H1 (cell line): ENCODE measurements around the gene GRIN2C. TPM values are rescaled to one million over a fixed set of nuclear protein-coding genes. Genes with fewer than 3 reads are reported as not detected.

ENCODE experiments used
- CTCF ChIA-PET: fragments of 300-600 bp; sonication (Branson Sonifier 250); formaldehyde crosslinking; loops from one replicate; lab custom pipeline; 2021; ENCODE audit not compliant: partially characterized antibody; lab: Charles Lee
- POLR2A ChIA-PET: fragments of 300-600 bp; sonication (Branson Sonifier 250); formaldehyde crosslinking; loops from one replicate; lab custom pipeline; 2021; ENCODE audit warnings: inconsistent platforms; ENCODE audit not compliant: partially characterized antibody; lab: Charles Lee
- DNase-seq, 2 experiments: peaks; one replicate each; pipeline versions ENCODE4 v3.0.0 to v3.0.0-alpha.2; 2010 to 2022; ENCODE audit warnings: low spot score in 2 of 2, low read depth in 1 of 2, mixed read lengths in 1 of 2
- FAIRE-seq: peaks from 2 replicates; lab custom pipeline; 2011; peaks lifted over from hg19 to GRCh38; lab: Jason Lieb, UNC
- H2AFZ ChIP-seq: 2 replicates; pipeline ENCODE4 v1.8.1; 2012; ENCODE audit warnings: low read length, inconsistent platforms
- H2AK5ac ChIP-seq: 2 replicates; pipeline ENCODE4 v1.6.1; 2013; ENCODE audit warnings: low read depth, low read length
- H2BK120ac ChIP-seq: replicated peaks from 2 replicates; pipeline ENCODE3; 2013; ENCODE audit warnings: low read depth, low read length, inconsistent platforms
- H2BK12ac ChIP-seq: 2 replicates; pipeline ENCODE4 v1.6.1; 2013; ENCODE audit warnings: low read depth, low read length
- H2BK15ac ChIP-seq: 2 replicates; pipeline ENCODE4 v1.6.1; 2013; ENCODE audit warnings: low read length
- H2BK20ac ChIP-seq: 2 replicates; pipeline ENCODE4 v1.6.1; 2013; ENCODE audit warnings: low read length
- H2BK5ac ChIP-seq: 2 replicates; pipeline ENCODE4 v1.6.1; 2013; ENCODE audit warnings: low read depth, low read length
- H3K14ac ChIP-seq: 2 replicates; pipeline ENCODE4 v1.6.1; 2013; ENCODE audit warnings: inconsistent platforms; ENCODE audit not compliant: insufficient read length
- H3K18ac ChIP-seq: 2 replicates; pipeline ENCODE4 v1.6.1; 2013; ENCODE audit warnings: low read length; ENCODE audit errors: extremely low read depth
- H3K23ac ChIP-seq: 2 replicates; pipeline ENCODE4 v1.6.1; 2013; ENCODE audit warnings: inconsistent platforms; ENCODE audit not compliant: insufficient read length
- H3K23me2 ChIP-seq: 2 replicates; pipeline ENCODE4 v1.6.1; 2013; ENCODE audit warnings: low read depth, low read length
- H3K27ac ChIP-seq: 2 replicates; pipeline ENCODE4 v1.6.1; 2011; ENCODE audit warnings: low read depth, low read length, inconsistent platforms
- H3K27me3 ChIP-seq, 4 experiments: replicated peaks in 1 of 4; 1 replicate in 1 of 4; 2 replicates in 3 of 4; pipeline versions ENCODE4 v1.6.1 to v1.8.1; 2011 to 2013; ENCODE audit warnings: low read length in 3 of 4, mild to moderate bottlenecking in 3 of 4, inconsistent platforms in 2 of 4, mixed read lengths in 2 of 4, moderate library complexity in 1 of 4; ENCODE audit not compliant: control insufficient read depth in 3 of 4, insufficient read depth in 3 of 4; ENCODE audit errors: extremely low read depth in 1 of 4
- H3K36me3 ChIP-seq, 4 experiments: 2 replicates each; pipeline versions ENCODE4 v1.6.1 to v1.8.1; 2011 to 2013; ENCODE audit warnings: mild to moderate bottlenecking in 4 of 4, low read length in 3 of 4, moderate library complexity in 2 of 4, control low read depth in 1 of 4, inconsistent platforms in 1 of 4; ENCODE audit not compliant: insufficient read depth in 4 of 4, control insufficient read depth in 2 of 4
- H3K4ac ChIP-seq: replicated peaks from 2 replicates; pipeline ENCODE3; 2013; ENCODE audit warnings: low read length, low read depth, mixed read lengths, inconsistent platforms; ENCODE audit not compliant: insufficient read length
- H3K4me1 ChIP-seq, 4 experiments: replicated peaks in 1 of 4; 1 replicate in 1 of 4; 2 replicates in 3 of 4; pipeline versions ENCODE4 v1.6.1 to v1.8.1; 2011 to 2013; ENCODE audit warnings: low read length in 3 of 4, inconsistent platforms in 2 of 4, mixed read lengths in 1 of 4; ENCODE audit not compliant: insufficient read depth in 4 of 4, control insufficient read depth in 3 of 4
- H3K4me2 ChIP-seq, 2 experiments: 2 replicates each; pipeline versions ENCODE4 v1.6.1 to v1.8.1; 2011 to 2013; ENCODE audit warnings: low read depth in 2 of 2, low read length in 2 of 2, control low read depth in 1 of 2, inconsistent platforms in 1 of 2, mild to moderate bottlenecking in 1 of 2; ENCODE audit not compliant: insufficient read depth in 1 of 2
- H3K4me3 ChIP-seq, 4 experiments: fragments of 200-600, 300-600 bp in 1 of 4; sonication (generic), shearing (Covaris generic), sonication (Bioruptor Twin) in 1 of 4; 2 replicates each; pipeline versions ENCODE4 v1.5.1 to v1.8.1; 2011 to 2016; ENCODE audit warnings: low read length in 4 of 4, low read depth in 3 of 4, control low read depth in 2 of 4, inconsistent platforms in 2 of 4, mild to moderate bottlenecking in 2 of 4, mixed read lengths in 1 of 4, moderate library complexity in 1 of 4; ENCODE audit not compliant: insufficient read depth in 2 of 4; ENCODE audit errors: extremely low read depth in 1 of 4
- H3K56ac ChIP-seq: replicated peaks from 2 replicates; pipeline ENCODE3; 2013; ENCODE audit warnings: low read depth, mild to moderate bottlenecking, mixed read lengths, low read length, inconsistent platforms; ENCODE audit not compliant: insufficient read length
- H3K79me1 ChIP-seq: 2 replicates; pipeline ENCODE4 v1.6.1; 2013; ENCODE audit warnings: low read depth, low read length, control low read depth
- H3K79me2 ChIP-seq, 2 experiments: 2 replicates each; pipeline versions ENCODE4 v1.6.1 to v1.8.1; 2012 to 2013; ENCODE audit warnings: low read length in 2 of 2, mild to moderate bottlenecking in 2 of 2, inconsistent platforms in 1 of 2; ENCODE audit not compliant: insufficient read depth in 2 of 2, control insufficient read depth in 1 of 2
- H3K9ac ChIP-seq, 4 experiments: replicated peaks in 1 of 4; 1 replicate in 1 of 4; 2 replicates in 3 of 4; pipeline versions ENCODE4 v1.6.1 to v1.8.1; 2011 to 2013; ENCODE audit warnings: low read depth in 3 of 4, low read length in 3 of 4, control low read depth in 2 of 4, mild to moderate bottlenecking in 2 of 4, moderate library complexity in 2 of 4, inconsistent platforms in 1 of 4; ENCODE audit errors: extremely low read depth in 1 of 4
- H3K9me3 ChIP-seq, 2 experiments: 2 replicates each; pipeline versions ENCODE4 v1.6.1 to v1.8.1; 2012 to 2013; ENCODE audit warnings: mild to moderate bottlenecking in 2 of 2, moderate library complexity in 2 of 2, control low read depth in 1 of 2, inconsistent platforms in 1 of 2, low read depth in 1 of 2, low read length in 1 of 2, mixed read lengths in 1 of 2; ENCODE audit not compliant: insufficient read depth in 2 of 2
- H4K20me1 ChIP-seq, 2 experiments: replicated peaks in 1 of 2; 2 replicates each; pipeline versions ENCODE3 to v1.8.1; 2011 to 2013; ENCODE audit warnings: inconsistent platforms in 2 of 2, low read length in 2 of 2, mild to moderate bottlenecking in 1 of 2; ENCODE audit not compliant: insufficient read depth in 2 of 2, control insufficient read depth in 1 of 2
- H4K5ac ChIP-seq: 2 replicates; pipeline ENCODE4 v1.6.1; 2013; ENCODE audit warnings: low read length, low read depth, mixed read lengths, inconsistent platforms; ENCODE audit not compliant: insufficient read length
- H4K8ac ChIP-seq: 2 replicates; pipeline ENCODE4 v1.8.0; 2013; ENCODE audit warnings: mild to moderate bottlenecking, moderate library complexity, low read length, inconsistent platforms; ENCODE audit not compliant: insufficient read depth; ENCODE audit errors: extremely low read depth
- H4K91ac ChIP-seq: replicated peaks from 2 replicates; pipeline ENCODE3; 2013; ENCODE audit warnings: low read length, mixed read lengths, inconsistent platforms; ENCODE audit not compliant: insufficient read length
- ASH2L ChIP-seq: fragments of 200-600, 300-600 bp; sonication (generic); IDR thresholded peaks from one replicate; pipeline ENCODE4 v1.7.1; 2017; ENCODE audit warnings: low read length
- CBX8 ChIP-seq: fragments of 300-800, 300-1000 bp; sonication (generic); IDR thresholded peaks from 2 replicates; pipeline ENCODE4 v1.7.1; 2016; ENCODE audit warnings: low read depth, low read length, borderline replicate concordance
- CHD1 ChIP-seq: IDR thresholded peaks from 2 replicates; pipeline ENCODE4 v1.6.1; 2012; ENCODE audit warnings: low read depth, low read length, improper control_type of control experiment
- CHD2 ChIP-seq: IDR thresholded peaks from 2 replicates; pipeline ENCODE4 v1.6.1; 2012; ENCODE audit warnings: low read length, improper control_type of control experiment
- E2F6 ChIP-seq: IDR thresholded peaks from 2 replicates; pipeline ENCODE4 v1.6.1; 2012; ENCODE audit warnings: inconsistent platforms
- EGR1 ChIP-seq: IDR thresholded peaks from 2 replicates; pipeline ENCODE4 v1.6.1; 2011; ENCODE audit warnings: low read depth, low read length, borderline replicate concordance
- FOSL1 ChIP-seq: IDR thresholded peaks from 2 replicates; pipeline ENCODE4 v1.6.1; 2011; ENCODE audit warnings: mild to moderate bottlenecking, low read depth, low read length, moderate library complexity; ENCODE audit not compliant: insufficient read depth
- GABPA ChIP-seq: IDR thresholded peaks from 2 replicates; pipeline ENCODE4 v1.6.1; 2011; ENCODE audit warnings: mild to moderate bottlenecking, low read length, moderate library complexity, borderline replicate concordance; ENCODE audit not compliant: insufficient read depth
- KDM4A ChIP-seq: IDR thresholded peaks from one replicate; pipeline ENCODE4 v1.7.1; 2012; ENCODE audit warnings: low read depth, mild to moderate bottlenecking, moderate library complexity, low read length, inconsistent platforms; ENCODE audit not compliant: severe bottlenecking
- KDM5A ChIP-seq: fragments of 200-600 bp; IDR thresholded peaks from 2 replicates; pipeline ENCODE4 v1.7.1; 2012; ENCODE audit warnings: mild to moderate bottlenecking, low read length, inconsistent platforms, mixed read lengths
- NRF1 ChIP-seq: IDR thresholded peaks from 2 replicates; pipeline ENCODE4 v1.6.1; 2011; ENCODE audit warnings: mild to moderate bottlenecking, low read depth, low read length, improper control_type of control experiment
- RXRA ChIP-seq: IDR thresholded peaks from 2 replicates; pipeline ENCODE4 v1.6.1; 2011; ENCODE audit warnings: low read depth, mild to moderate bottlenecking, low read length, moderate library complexity; ENCODE audit not compliant: insufficient read depth
- SIRT6 ChIP-seq: IDR thresholded peaks from one replicate; pipeline ENCODE4 v1.7.1; 2012; ENCODE audit warnings: low read length, inconsistent platforms
- SP1 ChIP-seq: IDR thresholded peaks from 2 replicates; pipeline ENCODE4 v1.6.1; 2011; ENCODE audit warnings: low read depth, low read length
- TCF12 ChIP-seq: IDR thresholded peaks from 2 replicates; pipeline ENCODE4 v1.6.1; 2011; ENCODE audit warnings: low read depth, mild to moderate bottlenecking, low read length
- WGBS, 2 experiments: shearing (Covaris generic) in 1 of 2; methylation state at CpG; one replicate each; pipeline versions ENCODE4 v1.1.6 to v1.1.7; 2013 to 2015; ENCODE audit warnings: low lambda C conversion rate in 2 of 2, mixed read lengths in 2 of 2, inconsistent platforms in 1 of 2, low coverage in 1 of 2, missing lambda C conversion rate in 1 of 2; ENCODE audit not compliant: insufficient replicate concordance in 2 of 2, insufficient coverage in 1 of 2, insufficient read length in 1 of 2; ENCODE audit errors: extremely low coverage in 1 of 2, missing lambda C conversion rate in 1 of 2; 5-methylcytosine and 5-hydroxymethylcytosine counted together
- polyA plus RNA-seq, 7 experiments: library from polyadenylated mRNA; depleted of rRNA in 3 of 7; stranded (reverse) in 5 of 7; unstranded in 2 of 7; fragments of >200 nt in 5 of 7; fragments of 200-250 nt in 2 of 7; gene quantifications; 1 replicate in 5 of 7; 2 replicates in 1 of 7; 4 replicates in 1 of 7; pipeline versions ENCODE4 v1.2.1 to v1.2.3, GENCODE V29; 2011 to 2013; ENCODE audit warnings: missing spikeins in 2 of 7, mixed read lengths in 2 of 7
- total RNA-seq: library from RNA; stranded (reverse); fragmentation: NEBNext Ultra II Directional; extraction: Animal tissue kit (Norgen Biotek cat#: 25700); gene quantifications from 2 replicates; pipeline ENCODE4 v1.2.1, GENCODE V29; 2021

Gene GRIN2C
- total and polyA plus RNA-seq, 2 of the 8 experiments (the other 6 are each of a cell fraction or from before 2014, with no cell fraction given) = 0.06 to 0.07 TPM

- no peak overlapping the region for H2BK12ac ChIP-seq
- no peak overlapping the region for H3K9ac ChIP-seq
- no peak overlapping the region for H4K5ac ChIP-seq
- H4K8ac ChIP-seq = no peak overlapping the region
- H3K23me2 ChIP-seq = no peaks in the 10 kb centered on the region
- H3K4me1 ChIP-seq = peaks cover 0 to 18% (median 10%) of the 10 kb centered on the region in 4 experiments; a peak in 6 of 7 replicates
- H2BK120ac ChIP-seq = no peak overlapping the region
- WGBS, 2 experiments = 95% methylated on average over 26 of the region's 26 CpGs; no CpG with 5 or more reads in 1 of the 2 experiments
- H3K4me3 ChIP-seq = no peak overlapping the region
- H3K56ac ChIP-seq = no peak overlapping the region
- H2AFZ ChIP-seq = no peak overlapping the region
- H3K18ac ChIP-seq = no peak overlapping the region
- peaks cover 5 to 19% of the 10 kb centered on the region in 2 experiments for H4K20me1 ChIP-seq
- no peak overlapping the region for H2BK15ac ChIP-seq
- H2AK5ac ChIP-seq = no peak overlapping the region
- no peak overlapping the region; the same call in 1 of the 2 replicates for H2BK5ac ChIP-seq
- no peaks in the 10 kb centered on the region for H3K79me1 ChIP-seq
- no peaks in the 10 kb centered on the region for H3K9me3 ChIP-seq
- peaks cover 0 to 5% (median 1%) of the 10 kb centered on the region in 4 experiments; a peak in 1 of 8 replicates for H3K36me3 ChIP-seq
- H2BK20ac ChIP-seq = no peak overlapping the region
- H3K4ac ChIP-seq = no peak overlapping the region
- H3K27ac ChIP-seq = no peak overlapping the region
- no peak overlapping the region for H4K91ac ChIP-seq
- CTCF ChIA-PET = interaction anchor here (81.0 to 99.6 kb wide), 2 partner anchors 7 to 18 kb away, joined by 2981 read pairs; partner anchors contain the start of genes FDXR, GRIN2C and NAT9
- H3K27me3 ChIP-seq = peaks cover 0 to 9% (median 3%) of the 10 kb centered on the region in 4 experiments; a peak in 3 of 7 replicates
- H3K79me2 ChIP-seq = no peaks in the 10 kb centered on the region
- no peak overlapping the region for H3K4me2 ChIP-seq
- no peak overlapping the region for H3K23ac ChIP-seq
- no peak overlapping the region for H3K14ac ChIP-seq
- FAIRE-seq (no peak), DNase-seq (no peak)
- POLR2A ChIA-PET = no interaction called here
- no peak for TF ChIP-seq SP1
- no peak for TF ChIP-seq CBX8
- TF ChIP-seq TCF12 = no peak
- TF ChIP-seq ASH2L = no peak
- no peak for TF ChIP-seq KDM4A
- TF ChIP-seq EGR1 = no peak
- no peak for TF ChIP-seq NRF1
- TF ChIP-seq FOSL1 = no peak
- no peak for TF ChIP-seq SIRT6
- no peak for TF ChIP-seq RXRA
- TF ChIP-seq CHD2 = no peak
- TF ChIP-seq KDM5A = no peak
- no peak for TF ChIP-seq E2F6
- TF ChIP-seq CHD1 = no peak
- TF ChIP-seq GABPA = no peak
Observed at GRCh38 chr17:74836191-74836590, 23.5 kb downstream of the GRIN2C start.
